IMR-90 (cell line): ENCODE results near the gene PCP2. TPM values are rescaled to one million over a fixed set of nuclear protein-coding genes. Genes with fewer than 3 reads are reported as not detected.
A peak's percentile ranks its signal among the peaks of the same experiment; 100 is the strongest.

ENCODE experiments used
- ATAC-seq: fragments of 200-7000 bp; cut with Tn5 transposase; 2 replicates; pipeline ENCODE4 v1.9.1; 2020; ENCODE audit warnings: low read depth, mild to moderate bottlenecking, moderate library complexity
- BruUV-seq: library from RNA; stranded (reverse); fragments of 400-500 nt; replicated peaks from 2 replicates; lab custom pipeline; 2021; lab: Mats Ljungman, UMichigan
- CTCF ChIA-PET: fragments of 300-600 bp; formaldehyde crosslinking; extraction: SDS; loops from one replicate; lab custom pipeline; 2021; ENCODE audit warnings: antibody characterized with exemption; lab: Yijun Ruan, JAX
- POLR2A ChIA-PET: fragments of 300-600 bp; sonication (Branson Sonifier 250); formaldehyde crosslinking; loops from one replicate; lab custom pipeline; 2022; ENCODE audit warnings: antibody characterized with exemption; ENCODE audit not compliant: unreplicated experiment; lab: Charles Lee
- DNase-seq: peaks from one replicate; pipeline ENCODE4 v3.0.0; 2013
- H2AFZ ChIP-seq: replicated peaks from 2 replicates; pipeline ENCODE3; 2013; ENCODE audit warnings: low read length, mild to moderate bottlenecking; ENCODE audit not compliant: poor library complexity
- H2AK5ac ChIP-seq: 2 replicates; pipeline ENCODE4 v1.6.1; 2013; ENCODE audit warnings: low read depth, low read length, inconsistent platforms
- H2AK9ac ChIP-seq: replicated peaks from 2 replicates; pipeline ENCODE3; 2013; ENCODE audit warnings: mild to moderate bottlenecking, low read depth, low read length, moderate library complexity; ENCODE audit not compliant: poor library complexity
- H2BK120ac ChIP-seq: 2 replicates; pipeline ENCODE4 v1.6.1; 2013; ENCODE audit warnings: low read depth, low read length, inconsistent platforms
- H2BK15ac ChIP-seq: 3 replicates; pipeline ENCODE4 v1.6.1; 2013; ENCODE audit warnings: low read depth, low read length, inconsistent platforms
- H2BK20ac ChIP-seq: 2 replicates; pipeline ENCODE4 v1.6.1; 2013; ENCODE audit warnings: low read depth, mild to moderate bottlenecking, inconsistent platforms, low read length, moderate library complexity
- H2BK5ac ChIP-seq: 2 replicates; pipeline ENCODE4 v1.6.1; 2013; ENCODE audit warnings: mild to moderate bottlenecking, low read depth, low read length, inconsistent platforms; ENCODE audit not compliant: poor library complexity, severe bottlenecking
- H3K14ac ChIP-seq: replicated peaks from 2 replicates; pipeline ENCODE4 v1.6.1; 2013; ENCODE audit warnings: low read depth, low read length, inconsistent platforms
- H3K18ac ChIP-seq: 2 replicates; pipeline ENCODE4 v1.6.1; 2013; ENCODE audit warnings: low read depth, low read length, control low read depth
- H3K23ac ChIP-seq: 2 replicates; pipeline ENCODE4 v1.6.1; 2013; ENCODE audit warnings: low read depth, low read length, inconsistent platforms
- H3K27ac ChIP-seq: 2 replicates; pipeline ENCODE4 v1.5.1; 2013; ENCODE audit warnings: mild to moderate bottlenecking, control low read depth, low read length; ENCODE audit not compliant: insufficient read depth
- H3K27me3 ChIP-seq: 2 replicates; pipeline ENCODE4 v1.6.1; 2013; ENCODE audit warnings: low read length; ENCODE audit not compliant: control insufficient read depth, insufficient read depth
- H3K36me3 ChIP-seq: 2 replicates; pipeline ENCODE4 v1.6.1; 2013; ENCODE audit warnings: low read length, mixed read lengths; ENCODE audit not compliant: control insufficient read depth, insufficient read depth
- H3K4ac ChIP-seq: 2 replicates; pipeline ENCODE4 v1.6.1; 2013; ENCODE audit warnings: low read depth, low read length, inconsistent platforms
- H3K4me1 ChIP-seq: 2 replicates; pipeline ENCODE4 v1.6.1; 2013; ENCODE audit warnings: low read length, mixed read lengths; ENCODE audit not compliant: control insufficient read depth, insufficient read depth
- H3K4me2 ChIP-seq: 2 replicates; pipeline ENCODE4 v1.6.1; 2013; ENCODE audit warnings: low read depth, mild to moderate bottlenecking, control low read depth, low read length, moderate library complexity
- H3K4me3 ChIP-seq: 2 replicates; pipeline ENCODE4 v1.5.1; 2013; ENCODE audit warnings: low read depth, mild to moderate bottlenecking, control low read depth, low read length, moderate library complexity; ENCODE audit not compliant: insufficient read depth
- H3K56ac ChIP-seq: 2 replicates; pipeline ENCODE4 v1.6.1; 2013; ENCODE audit warnings: low read length, inconsistent platforms; ENCODE audit not compliant: insufficient read depth; ENCODE audit errors: extremely low read depth
- H3K79me1 ChIP-seq, 2 experiments: 2 replicates each; pipeline ENCODE4 v1.6.1; 2013; ENCODE audit warnings: low read length in 2 of 2, inconsistent platforms in 1 of 2, low read depth in 1 of 2
- H3K9ac ChIP-seq: 2 replicates; pipeline ENCODE4 v1.6.1; 2013; ENCODE audit warnings: low read depth, low read length, control low read depth
- H3K9me1 ChIP-seq: 2 replicates; pipeline ENCODE4 v1.6.1; 2013; ENCODE audit warnings: low read length, inconsistent platforms; ENCODE audit not compliant: insufficient read depth
- H3K9me3 ChIP-seq: 2 replicates; pipeline ENCODE4 v1.6.1; 2013; ENCODE audit warnings: low read length; ENCODE audit not compliant: control insufficient read depth, insufficient read depth
- H4K20me1 ChIP-seq: 2 replicates; pipeline ENCODE4 v1.6.1; 2013; ENCODE audit warnings: low read length, inconsistent platforms; ENCODE audit not compliant: insufficient read depth
- H4K5ac ChIP-seq: 2 replicates; pipeline ENCODE4 v1.6.1; 2013; ENCODE audit warnings: mild to moderate bottlenecking, low read depth, low read length, control low read depth
- H4K8ac ChIP-seq, 2 experiments: 2 replicates each; pipeline ENCODE4 v1.6.1; 2013; ENCODE audit warnings: low read depth in 2 of 2, low read length in 2 of 2, control low read depth in 1 of 2, inconsistent platforms in 1 of 2
- H4K91ac ChIP-seq: 2 replicates; pipeline ENCODE4 v1.6.1; 2013; ENCODE audit warnings: low read depth, low read length, inconsistent platforms; ENCODE audit not compliant: insufficient read depth
- BHLHE40 ChIP-seq: fragments of 150-350 bp; IDR thresholded peaks from 2 replicates; pipeline ENCODE4 v1.6.1; 2016; ENCODE audit warnings: mild to moderate bottlenecking, low read depth, low read length
- CEBPB ChIP-seq: IDR thresholded peaks from 2 replicates; pipeline ENCODE4 v1.6.1; 2012; ENCODE audit warnings: low read depth, low read length, improper control_type of control experiment
- MAZ ChIP-seq: IDR thresholded peaks from 2 replicates; pipeline ENCODE4 v1.6.1; 2012; ENCODE audit warnings: low read depth, mild to moderate bottlenecking, low read length, improper control_type of control experiment, moderate library complexity, borderline replicate concordance
- MXI1 ChIP-seq: IDR thresholded peaks from 2 replicates; pipeline ENCODE4 v1.6.1; 2012; ENCODE audit warnings: low read depth, mild to moderate bottlenecking, low read length, moderate library complexity, borderline replicate concordance
- RCOR1 ChIP-seq: IDR thresholded peaks from 2 replicates; pipeline ENCODE4 v1.6.1; 2012; ENCODE audit warnings: mild to moderate bottlenecking, low read length, improper control_type of control experiment; ENCODE audit not compliant: insufficient replicate concordance
- WGBS, 2 experiments: methylation state at CpG; one replicate each; pipeline versions ENCODE4 v1.1.5 to v1.1.7; 2013; ENCODE audit warnings: missing lambda C conversion rate in 2 of 2; ENCODE audit not compliant: insufficient read length in 1 of 2; ENCODE audit errors: extremely low coverage in 2 of 2; 5-methylcytosine and 5-hydroxymethylcytosine counted together
- dilution Hi-C: fragments of 300-500 bp; cut with HindIII; formaldehyde crosslinking; loops from one replicate; pipeline ENCODE4 v1.14.3; 2018; ENCODE audit warnings: low sequenced_read_pairs; ENCODE audit not compliant: unreplicated experiment
- in situ Hi-C: fragments of 300-500 bp; cut with MboI; formaldehyde crosslinking; loops from 3 replicates; pipeline ENCODE4 v1.14.3; 2019; ENCODE audit warnings: low sequenced_read_pairs, inconsistent platforms, mixed read lengths
- intact Hi-C: fragments of 100-400 bp; cut with micrococcal nuclease; formaldehyde crosslinking; loops from 2 replicates; pipeline ENCODE4 v1.10.0; 2022
- polyA plus RNA-seq, 3 experiments: library from polyadenylated mRNA; depleted of rRNA; stranded (reverse); fragments of >200 nt; gene quantifications; 2 replicates each; pipeline ENCODE4 v1.2.3, GENCODE V29; 2012; ENCODE audit warnings: low replicate concordance in 1 of 3
- total RNA-seq: library from RNA; depleted of rRNA; stranded (reverse); fragments of >200 nt; gene quantifications from 2 replicates; pipeline ENCODE4 v1.2.3, GENCODE V29; 2012
- TF ChIP-seq, protein P1 (sequence below): conservative IDR thresholded peaks from 2 replicates; pipeline ENCODE4 v1.5.1; 2012; ENCODE audit warnings: mild to moderate bottlenecking, low read depth, low read length, improper control_type of control experiment

Gene PCP2
- total and polyA plus RNA-seq, 2 of the 4 experiments (the other 2 are of a cell fraction), result not detected

DNA sequence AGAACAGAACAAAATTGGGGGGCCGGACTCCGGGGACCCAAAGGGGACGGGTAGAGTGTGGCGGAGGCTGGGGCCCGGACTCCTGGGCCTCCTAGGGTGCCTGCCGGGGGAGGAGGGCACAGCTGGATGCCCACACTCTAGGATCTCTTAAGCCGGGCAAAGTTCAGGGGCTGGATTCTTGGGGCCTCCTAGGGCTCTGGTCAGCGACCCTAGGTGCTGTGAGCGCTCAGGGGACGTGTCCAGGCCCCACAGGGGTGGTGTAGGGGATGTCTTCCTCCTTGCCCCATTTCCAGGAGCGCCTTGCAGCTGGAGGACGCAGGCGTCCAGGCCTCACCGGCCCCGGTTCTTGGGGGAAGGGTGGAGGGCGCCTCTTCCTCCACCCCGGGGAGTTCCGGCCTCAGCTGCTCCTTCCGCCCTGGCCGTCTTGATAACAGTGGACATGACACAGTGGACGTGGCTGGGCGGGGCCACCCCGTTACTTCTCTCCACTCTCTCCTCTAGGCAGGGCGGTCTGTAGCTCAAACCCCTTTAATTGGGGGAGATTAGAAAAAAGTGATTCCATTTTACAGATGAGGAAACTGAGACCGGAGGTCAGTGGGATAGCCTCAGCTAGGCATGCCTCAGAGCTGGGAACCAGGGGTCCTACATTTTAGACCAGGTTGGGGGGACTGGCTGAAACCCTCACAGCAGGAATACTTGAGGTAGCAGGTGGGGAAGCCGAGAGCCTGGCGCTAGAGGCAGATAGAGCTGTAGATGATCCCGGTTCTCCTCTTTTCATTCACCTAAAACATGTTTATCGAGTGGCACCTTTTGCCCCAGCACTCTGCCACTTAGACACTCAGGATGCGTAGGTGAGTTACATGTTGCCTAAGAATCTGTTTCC, 4.1 kb upstream of the PCP2 start:
- H3K4me2 ChIP-seq, result peak overlapping the region; percentile 26; the same call in 1 of the 2 replicates
- H2BK20ac ChIP-seq, result no peak overlapping the region
- in situ Hi-C loops, result no loop called here
- no peak overlapping the region for H2BK5ac ChIP-seq
- no peak overlapping the region for H4K91ac ChIP-seq
- no peaks in the 10 kb centered on the region; the same call in 1 of the 2 replicates for H3K36me3 ChIP-seq
- intact Hi-C loops, result no loop called here
- no peak overlapping the region for H3K14ac ChIP-seq
- H2BK15ac ChIP-seq, result no peak overlapping the region
- H3K9ac ChIP-seq, result no peak overlapping the region
- H3K79me1 ChIP-seq, result no peaks in the 10 kb centered on the region
- peak overlapping the region; percentile 46 for H3K4me3 ChIP-seq
- no TSS peak for BruUV-seq
- H4K5ac ChIP-seq, result peak overlapping the region; percentile 36; the same call in 1 of the 2 replicates
- no peaks in the 10 kb centered on the region for H3K9me3 ChIP-seq
- ChIA-PET POLR2A (no interaction called here), CTCF (interaction anchor here (1.2 kb wide), 2 partner anchors 15 to 163 kb away, joined by 3 read pairs; no protein-coding TSS in a partner anchor)
- H3K23ac ChIP-seq, result no peak overlapping the region
- H3K4ac ChIP-seq, result no peak overlapping the region
- H3K4me1 ChIP-seq, result no peaks in the 10 kb centered on the region
- H2AK5ac ChIP-seq, result no peak overlapping the region
- peak overlapping the region; percentile 81 for H2AK9ac ChIP-seq
- H4K8ac ChIP-seq, result peak overlapping the region; percentile 50 to 62; a peak in 3 of 4 replicates
- H2AFZ ChIP-seq, result peak overlapping the region; percentile 71
- no peak overlapping the region for H3K18ac ChIP-seq
- DNase-seq (no peak), ATAC-seq (0 out of 2 replicates have a peak, but pooled peaks have one; percentile 13)
- dilution Hi-C loops, result no loop called here
- peaks cover 12% of the 10 kb centered on the region for H3K9me1 ChIP-seq
- H2BK120ac ChIP-seq, result no peak overlapping the region
- H3K56ac ChIP-seq, result no peak overlapping the region
- no CpG with 5 or more reads among the region's 30 CpGs for WGBS, 2 experiments
- H4K20me1 ChIP-seq, result peaks cover 5% of the 10 kb centered on the region; the same call in 1 of the 2 replicates
- no peak overlapping the region; the same call in 1 of the 2 replicates for H3K27ac ChIP-seq
- TF ChIP-seq RCOR1 (no peak), CEBPB (no peak), MAZ (no peak), BHLHE40 (no peak), MXI1 (no peak)
- TF ChIP-seq, protein P1, sequence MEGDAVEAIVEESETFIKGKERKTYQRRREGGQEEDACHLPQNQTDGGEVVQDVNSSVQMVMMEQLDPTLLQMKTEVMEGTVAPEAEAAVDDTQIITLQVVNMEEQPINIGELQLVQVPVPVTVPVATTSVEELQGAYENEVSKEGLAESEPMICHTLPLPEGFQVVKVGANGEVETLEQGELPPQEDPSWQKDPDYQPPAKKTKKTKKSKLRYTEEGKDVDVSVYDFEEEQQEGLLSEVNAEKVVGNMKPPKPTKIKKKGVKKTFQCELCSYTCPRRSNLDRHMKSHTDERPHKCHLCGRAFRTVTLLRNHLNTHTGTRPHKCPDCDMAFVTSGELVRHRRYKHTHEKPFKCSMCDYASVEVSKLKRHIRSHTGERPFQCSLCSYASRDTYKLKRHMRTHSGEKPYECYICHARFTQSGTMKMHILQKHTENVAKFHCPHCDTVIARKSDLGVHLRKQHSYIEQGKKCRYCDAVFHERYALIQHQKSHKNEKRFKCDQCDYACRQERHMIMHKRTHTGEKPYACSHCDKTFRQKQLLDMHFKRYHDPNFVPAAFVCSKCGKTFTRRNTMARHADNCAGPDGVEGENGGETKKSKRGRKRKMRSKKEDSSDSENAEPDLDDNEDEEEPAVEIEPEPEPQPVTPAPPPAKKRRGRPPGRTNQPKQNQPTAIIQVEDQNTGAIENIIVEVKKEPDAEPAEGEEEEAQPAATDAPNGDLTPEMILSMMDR, result no peak
- H3K27me3 ChIP-seq, result peaks cover 14% of the 10 kb centered on the region; the same call in 1 of the 2 replicates
